LNCAP (cell line): Measurements from ENCODE around the gene ENTPD6.

Experiments
- CTCF ChIP-seq: fragments of 450-650 bp; IDR thresholded peaks from 2 replicates; pipeline ENCODE4 v1.5.1; 2017; ENCODE audit warnings: mild to moderate bottlenecking

Gene ENTPD6

GRCh38 chr20:25275813-25276532 is 80.5 kb downstream of the ENTPD6 start:
- TF ChIP-seq CTCF, result no peak
